Activated CD8-positive, alpha-beta memory T cell treated with anti-CD3 and anti-CD28 coated beads, Interleukin-2, amount 50 U/mL, for 4 hours (primary cell): ENCODE results near the gene NUMBL.
"Not testable (repeated sequence)": the region's sequence is repeated elsewhere in the genome, so short reads cannot be mapped to it uniquely, and the experiment has no call there.

Source experiments
- DNase-seq: peaks from one replicate; pipeline ENCODE4 v3.0.0-alpha.2; 2020

Gene NUMBL

GRCh38 chr19:40625406-40626120 is 64.9 kb downstream of the NUMBL start:
- DNase-seq = no peak

DNA sequence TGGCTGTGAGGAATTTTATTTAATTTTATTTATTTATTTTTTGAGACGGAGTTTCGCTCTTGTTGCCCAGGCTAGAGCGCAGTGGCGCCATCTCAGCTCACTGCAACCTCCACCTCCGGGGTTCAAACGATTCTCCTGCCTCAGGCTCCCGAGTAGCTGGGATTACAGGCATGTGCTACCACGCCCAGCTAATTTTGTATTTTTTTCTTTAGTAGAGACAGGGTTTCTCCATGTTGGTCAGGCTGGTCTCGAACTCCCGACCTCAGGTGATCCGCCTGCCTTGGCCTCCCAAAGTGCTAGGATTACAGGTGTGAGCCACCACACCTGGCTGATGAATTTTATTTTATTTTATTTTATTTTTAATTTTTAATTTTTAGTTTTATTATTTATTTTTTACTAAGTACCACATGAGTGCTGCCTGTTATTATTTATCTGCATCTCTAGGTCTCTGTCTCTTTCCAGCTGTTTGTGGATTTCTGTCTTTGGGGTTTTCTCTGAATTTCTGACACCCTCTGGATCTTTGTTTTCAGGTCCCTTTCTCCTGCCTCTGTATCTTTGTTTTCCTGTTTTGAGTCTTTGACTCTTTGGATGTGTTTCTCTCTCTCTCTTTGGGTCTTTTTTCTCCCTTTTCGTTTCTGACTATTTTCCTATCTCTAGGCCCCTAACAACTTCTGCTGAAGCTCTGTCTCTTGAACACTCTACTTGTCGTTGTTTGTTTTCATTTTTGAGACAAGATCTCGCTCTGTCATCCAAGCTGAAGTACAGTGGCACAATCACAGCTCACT is 65.9 kb downstream of the NUMBL start:
- DNase-seq = not testable (repeated sequence)

- DNase-seq = no peak
Observed at GRCh38 chr19:40623403-40624251, 66.8 kb downstream of the NUMBL start.

GRCh38 chr19:40622773-40623075 is 67.7 kb downstream of the NUMBL start:
- DNase-seq = no peak

GRCh38 chr19:40621966-40622772 is 68.3 kb downstream of the NUMBL start:
- no peak for DNase-seq

GRCh38 chr19:40621283-40621682 is 69.2 kb downstream of the NUMBL start:
- DNase-seq = no peak

GRCh38 chr19:40620161-40620485 is 70.3 kb downstream of the NUMBL start:
- no peak for DNase-seq

DNA sequence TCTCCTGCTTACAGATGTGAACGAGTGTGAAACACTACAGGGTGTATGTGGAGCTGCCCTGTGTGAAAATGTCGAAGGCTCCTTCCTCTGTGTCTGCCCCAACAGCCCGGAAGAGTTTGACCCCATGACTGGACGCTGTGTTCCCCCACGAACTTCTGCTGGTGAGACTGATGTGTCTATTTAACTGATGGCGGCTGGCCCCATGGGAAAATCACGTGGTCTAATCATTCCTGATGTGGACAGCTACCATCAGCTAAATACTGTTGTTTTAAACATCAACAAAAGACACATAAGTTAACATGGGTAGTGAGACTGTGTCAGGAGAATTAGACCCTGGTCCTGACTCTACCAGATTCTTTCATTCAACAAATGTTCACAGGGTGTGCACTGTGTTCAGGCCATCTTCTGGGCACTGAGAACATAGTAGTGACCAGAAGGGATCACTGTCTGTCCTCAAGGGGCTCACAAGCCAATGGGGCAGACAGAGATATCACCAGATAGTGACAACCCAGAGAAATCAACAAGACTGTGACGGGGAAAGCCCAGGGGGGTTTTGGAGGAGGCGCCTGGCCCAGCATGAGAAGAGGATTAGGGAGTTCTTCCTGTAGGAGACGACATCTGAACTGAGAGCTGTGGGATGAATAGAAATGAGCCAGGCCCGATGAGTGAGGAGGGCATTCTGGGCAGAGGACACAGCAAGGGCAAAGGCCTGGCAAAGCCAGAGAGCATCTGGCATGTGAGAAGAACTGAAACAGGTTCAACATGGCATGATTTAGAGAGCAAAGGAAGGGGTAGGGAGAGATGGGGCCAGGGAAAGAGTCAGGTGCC is 70.9 kb downstream of the NUMBL start:
- DNase-seq = no peak

DNA sequence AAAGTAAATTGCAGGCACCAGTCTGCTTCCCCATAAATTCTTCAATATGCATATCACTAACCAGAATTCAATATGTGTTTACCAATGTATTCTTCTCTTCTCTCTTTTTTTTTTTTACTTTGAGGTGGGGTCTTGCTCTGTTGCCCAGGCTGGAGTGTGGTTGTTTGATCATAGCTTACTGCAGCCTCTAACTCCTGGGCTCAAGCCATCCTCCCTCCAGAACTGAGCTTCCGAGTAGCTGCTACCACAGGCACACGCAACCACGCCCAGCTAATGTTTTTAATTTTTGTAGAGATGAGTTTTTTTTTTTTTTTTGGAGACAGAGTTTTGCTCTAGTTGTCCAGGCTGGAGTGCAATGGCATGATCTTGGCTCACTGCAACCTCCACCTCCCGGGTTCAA is 72.5 kb downstream of the NUMBL start:
- no peak for DNase-seq

GRCh38 chr19:40616941-40617340 is 73.5 kb downstream of the NUMBL start:
- no peak for DNase-seq

- no peak for DNase-seq
Observed at GRCh38 chr19:40616178-40616577, 74.3 kb downstream of the NUMBL start.
